ENCODE measurements around the gene TH.

DNA sequence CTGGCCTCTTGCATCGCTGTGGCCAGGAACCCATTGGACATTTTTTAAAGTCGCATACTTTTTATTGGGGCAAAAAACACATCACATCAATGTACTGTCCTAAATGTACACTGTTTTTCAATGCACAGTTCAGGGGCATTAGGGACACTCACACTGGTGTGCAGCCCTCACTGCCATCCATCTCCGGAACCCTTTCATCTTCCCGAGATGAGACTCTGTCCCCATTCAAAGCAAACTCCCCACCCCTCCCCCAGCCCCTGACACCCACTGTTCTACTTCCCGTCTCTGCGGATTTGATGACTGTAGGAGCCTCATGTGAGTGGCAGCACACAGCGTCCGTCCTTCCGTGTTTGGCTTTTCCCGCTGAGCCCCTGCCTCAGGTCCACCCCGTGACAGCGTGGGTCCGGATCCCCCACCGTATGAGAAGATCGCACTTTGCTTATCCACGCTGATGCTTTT lies 41.8 kb upstream of the TH start:
- TF ChIP-seq, protein P1, sequence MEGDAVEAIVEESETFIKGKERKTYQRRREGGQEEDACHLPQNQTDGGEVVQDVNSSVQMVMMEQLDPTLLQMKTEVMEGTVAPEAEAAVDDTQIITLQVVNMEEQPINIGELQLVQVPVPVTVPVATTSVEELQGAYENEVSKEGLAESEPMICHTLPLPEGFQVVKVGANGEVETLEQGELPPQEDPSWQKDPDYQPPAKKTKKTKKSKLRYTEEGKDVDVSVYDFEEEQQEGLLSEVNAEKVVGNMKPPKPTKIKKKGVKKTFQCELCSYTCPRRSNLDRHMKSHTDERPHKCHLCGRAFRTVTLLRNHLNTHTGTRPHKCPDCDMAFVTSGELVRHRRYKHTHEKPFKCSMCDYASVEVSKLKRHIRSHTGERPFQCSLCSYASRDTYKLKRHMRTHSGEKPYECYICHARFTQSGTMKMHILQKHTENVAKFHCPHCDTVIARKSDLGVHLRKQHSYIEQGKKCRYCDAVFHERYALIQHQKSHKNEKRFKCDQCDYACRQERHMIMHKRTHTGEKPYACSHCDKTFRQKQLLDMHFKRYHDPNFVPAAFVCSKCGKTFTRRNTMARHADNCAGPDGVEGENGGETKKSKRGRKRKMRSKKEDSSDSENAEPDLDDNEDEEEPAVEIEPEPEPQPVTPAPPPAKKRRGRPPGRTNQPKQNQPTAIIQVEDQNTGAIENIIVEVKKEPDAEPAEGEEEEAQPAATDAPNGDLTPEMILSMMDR (conservative IDR thresholded peaks at IDR 0.05; ENCODE audit: low read length) = no peak
- no peak for TF ChIP-seq EZH2phosphoT487 (IDR thresholded peaks at IDR 0.05; ENCODE audit: borderline replicate concordance)
